H9 (cell line): ENCODE measurements around the gene HNRNPU. TPM values are rescaled to one million over a fixed set of nuclear protein-coding genes. Genes with fewer than 3 reads are reported as not detected.

Source experiments
- DNase-seq: peaks from one replicate; pipeline ENCODE4 v3.0.0-alpha.2; 2017
- H2AFZ ChIP-seq: one replicate; pipeline ENCODE4 v1.6.1; 2013; ENCODE audit warnings: mild to moderate bottlenecking, low read length, control low read depth, moderate library complexity
- H2AK5ac ChIP-seq: 2 replicates; pipeline ENCODE4 v1.6.1; 2013; ENCODE audit warnings: low read length, control low read depth, mixed read lengths; ENCODE audit not compliant: insufficient read length
- H2BK120ac ChIP-seq: one replicate; pipeline ENCODE4 v1.6.1; 2013; ENCODE audit warnings: low read depth, mild to moderate bottlenecking, low read length, control low read depth, inconsistent platforms; ENCODE audit not compliant: poor library complexity, severe bottlenecking
- H2BK12ac ChIP-seq: 2 replicates; pipeline ENCODE4 v1.6.1; 2013; ENCODE audit warnings: low read length, control low read depth, mixed read lengths, low read depth; ENCODE audit not compliant: insufficient read length
- H2BK15ac ChIP-seq: 2 replicates; pipeline ENCODE4 v1.6.1; 2013; ENCODE audit warnings: low read depth, low read length, control low read depth
- H2BK20ac ChIP-seq: one replicate; pipeline ENCODE4 v1.6.1; 2013; ENCODE audit warnings: low read depth, mild to moderate bottlenecking, low read length, control low read depth, inconsistent platforms; ENCODE audit not compliant: poor library complexity, severe bottlenecking
- H2BK5ac ChIP-seq: 2 replicates; pipeline ENCODE4 v1.6.1; 2013; ENCODE audit warnings: low read length, control low read depth, mixed read lengths; ENCODE audit not compliant: insufficient read length
- H3K14ac ChIP-seq: 2 replicates; pipeline ENCODE4 v1.6.1; 2013; ENCODE audit warnings: low read length, control low read depth; ENCODE audit not compliant: insufficient read depth
- H3K18ac ChIP-seq: 2 replicates; pipeline ENCODE4 v1.6.1; 2013; ENCODE audit warnings: low read depth, mild to moderate bottlenecking, mixed read lengths, low read length, control low read depth; ENCODE audit not compliant: insufficient read length
- H3K23ac ChIP-seq: 2 replicates; pipeline ENCODE4 v1.6.1; 2013; ENCODE audit warnings: low read length, control low read depth, mixed read lengths, low read depth; ENCODE audit not compliant: insufficient read length
- H3K23me2 ChIP-seq: 2 replicates; pipeline ENCODE4 v1.6.1; 2013; ENCODE audit warnings: low read depth, mild to moderate bottlenecking, mixed read lengths, low read length, control low read depth; ENCODE audit not compliant: insufficient read length, poor library complexity, severe bottlenecking
- H3K27ac ChIP-seq: 2 replicates; pipeline ENCODE4 v1.5.1; 2013; ENCODE audit warnings: low read length, control low read depth, mixed read lengths, low read depth; ENCODE audit not compliant: insufficient read length
- H3K27me3 ChIP-seq: 2 replicates; pipeline ENCODE4 v1.6.1; 2013; ENCODE audit warnings: low read length, control low read depth, inconsistent platforms; ENCODE audit not compliant: insufficient read depth
- H3K4ac ChIP-seq: 2 replicates; pipeline ENCODE4 v1.6.1; 2013; ENCODE audit warnings: low read depth, mild to moderate bottlenecking, control low read depth, inconsistent platforms, low read length, moderate library complexity
- H3K4me1 ChIP-seq: 2 replicates; pipeline ENCODE4 v1.6.1; 2013; ENCODE audit warnings: low read length, control low read depth, inconsistent platforms; ENCODE audit not compliant: insufficient read depth
- H3K4me2 ChIP-seq: 2 replicates; pipeline ENCODE4 v1.6.1; 2013; ENCODE audit warnings: low read length, control low read depth, mixed read lengths; ENCODE audit not compliant: insufficient read length, insufficient read depth
- H3K56ac ChIP-seq: 2 replicates; pipeline ENCODE4 v1.6.1; 2013; ENCODE audit warnings: low read depth, mild to moderate bottlenecking, mixed read lengths, low read length, control low read depth; ENCODE audit not compliant: insufficient read length
- H3K79me1 ChIP-seq: 2 replicates; pipeline ENCODE4 v1.6.1; 2013; ENCODE audit warnings: low read depth, mild to moderate bottlenecking, moderate library complexity, low read length, control low read depth, inconsistent platforms; ENCODE audit not compliant: insufficient read depth, poor library complexity, severe bottlenecking
- H3K79me2 ChIP-seq: 2 replicates; pipeline ENCODE4 v1.6.1; 2013; ENCODE audit warnings: low read length, control low read depth, inconsistent platforms; ENCODE audit not compliant: insufficient read depth
- H3K9ac ChIP-seq: 2 replicates; pipeline ENCODE4 v1.6.1; 2013; ENCODE audit warnings: low read length, control low read depth, mixed read lengths; ENCODE audit not compliant: insufficient read length; ENCODE audit errors: extremely low read depth
- H3K9me3 ChIP-seq: one replicate; pipeline ENCODE4 v1.6.1; 2013; ENCODE audit warnings: low read depth, low read length, inconsistent platforms; ENCODE audit not compliant: control insufficient read depth
- H3T11ph ChIP-seq: one replicate; pipeline ENCODE4 v1.6.1; 2013; ENCODE audit warnings: mild to moderate bottlenecking, low read length, control low read depth, inconsistent platforms
- H4K20me1 ChIP-seq: one replicate; pipeline ENCODE4 v1.6.1; 2013; ENCODE audit not compliant: control insufficient read depth, insufficient read length, insufficient read depth
- H4K5ac ChIP-seq: 2 replicates; pipeline ENCODE4 v1.6.1; 2013; ENCODE audit warnings: low read depth, mild to moderate bottlenecking, mixed read lengths, low read length, control low read depth; ENCODE audit not compliant: insufficient read length
- H4K8ac ChIP-seq: replicated peaks from 2 replicates; pipeline ENCODE4 v1.6.1; 2013; ENCODE audit warnings: low read length, control low read depth, mixed read lengths, low read depth; ENCODE audit not compliant: insufficient read length
- H4K91ac ChIP-seq: 2 replicates; pipeline ENCODE4 v1.6.1; 2013; ENCODE audit warnings: low read depth, mild to moderate bottlenecking, moderate library complexity, mixed read lengths, low read length, control low read depth; ENCODE audit not compliant: insufficient read length
- H3K27ac Mint-ChIP-seq, 3 experiments: 2 replicates in 2 of 3; 3 replicates in 1 of 3; pipeline ENCODE4 v1.8.0; 2020 to 2021; ENCODE audit warnings: mixed read lengths in 3 of 3, mild to moderate bottlenecking in 1 of 3, moderate library complexity in 1 of 3
- H3K27me3 Mint-ChIP-seq: 2 replicates; pipeline ENCODE4 v1.8.0; 2021; ENCODE audit warnings: low read depth, mild to moderate bottlenecking, moderate library complexity, mixed read lengths
- H3K36me3 Mint-ChIP-seq, 3 experiments: 2 replicates in 2 of 3; 3 replicates in 1 of 3; pipeline ENCODE4 v1.8.0; 2020 to 2021; ENCODE audit warnings: low read depth in 3 of 3, mixed read lengths in 3 of 3; ENCODE audit not compliant: insufficient read depth in 1 of 3
- H3K4me1 Mint-ChIP-seq, 2 experiments: 2 replicates each; pipeline ENCODE4 v1.8.0; 2020; ENCODE audit warnings: mixed read lengths in 2 of 2
- H3K4me3 Mint-ChIP-seq, 2 experiments: 2 replicates in 1 of 2; 3 replicates in 1 of 2; pipeline ENCODE4 v1.8.0; 2020 to 2021; ENCODE audit warnings: mild to moderate bottlenecking in 2 of 2, mixed read lengths in 2 of 2, moderate library complexity in 1 of 2
- H3K9me3 Mint-ChIP-seq, 2 experiments: 2 replicates in 1 of 2; 3 replicates in 1 of 2; pipeline ENCODE4 v1.8.0; 2020; ENCODE audit warnings: mild to moderate bottlenecking in 2 of 2, mixed read lengths in 2 of 2, moderate library complexity in 1 of 2
- CTCF ChIP-seq: fragments of 200-600 bp; sonication (generic); conservative IDR thresholded peaks from 3 replicates; pipeline ENCODE4 v1.8.0; 2021; ENCODE audit warnings: antibody characterized with exemption, mild to moderate bottlenecking
- WGBS: extraction: QIAGEN DNeasy Blood & Tissue Kit; methylation state at CpG from one replicate; pipeline ENCODE4 v1.1.7; 2013; ENCODE audit warnings: missing lambda C conversion rate, low lambda C conversion rate, mixed read lengths; ENCODE audit not compliant: insufficient read length; ENCODE audit errors: extremely low coverage; 5-methylcytosine and 5-hydroxymethylcytosine counted together
- total RNA-seq: library from RNA; stranded (reverse); gene quantifications from 2 replicates; pipeline ENCODE4 v1.2.1, GENCODE V29; 2021

HNRNPU gene
- total RNA-seq, 1 experiment from 2014 or later = 657 TPM

- Histone ChIP-seq H3K56ac (no peak overlapping the region), H3K4me2 (no peak overlapping the region), H2BK120ac (no peak overlapping the region), H2BK15ac (no peak overlapping the region), H3K4me1 (no peaks in the 10 kb centered on the region), H2BK20ac (no peak overlapping the region), H2AK5ac (no peak overlapping the region), H3K27me3 (no peaks in the 10 kb centered on the region), H4K8ac (no peak overlapping the region), H3K27ac (no peak overlapping the region), H3K79me1 (no peaks in the 10 kb centered on the region), H3K18ac (no peak overlapping the region), H4K5ac (no peak overlapping the region), H2AFZ (no peak overlapping the region), H3K23me2 (no peaks in the 10 kb centered on the region), H4K20me1 (no peaks in the 10 kb centered on the region), H3T11ph (no peak overlapping the region), H2BK5ac (no peak overlapping the region), H4K91ac (no peak overlapping the region), H3K9me3 (no peaks in the 10 kb centered on the region), H3K23ac (no peak overlapping the region), H3K14ac (no peak overlapping the region), H3K4ac (no peak overlapping the region), H3K79me2 (no peaks in the 10 kb centered on the region), H3K9ac (no peak overlapping the region), H2BK12ac (no peak overlapping the region)
- Mint-ChIP-seq H3K27me3 (no peaks in the 10 kb centered on the region; the same call in 1 of the 2 replicates), H3K4me3 (no peak overlapping the region), H3K36me3 (peaks cover 66 to 96% (median 91%) of the 10 kb centered on the region in 3 experiments), H3K27ac (peak overlapping the region in 2 of 3 experiments; percentile 57 to 87; a peak in 3 of 7 replicates), H3K9me3 (no peaks in the 10 kb centered on the region), H3K4me1 (peaks cover 2 to 3% of the 10 kb centered on the region in 2 experiments; a peak in 1 of 4 replicates)
- WGBS = no CpG with 5 or more reads among the region's 2 CpGs
- no peak for DNase-seq
- no peak for TF ChIP-seq CTCF
Measured at GRCh38 chr1:244850896-244851295, 13.4 kb downstream of the HNRNPU start.
